K562 (cell line): ENCODE data around the gene NLRP9. TPM values are rescaled to one million over a fixed set of nuclear protein-coding genes. Genes with fewer than 3 reads are reported as not detected.

Experiments used
- ATF1 ChIP-seq, 2 experiments: fragments of 450-650 bp in 1 of 2; IDR thresholded peaks; 2 replicates each; pipeline ENCODE4 v1.6.1; 2016; ENCODE audit warnings: missing compliant biosample characterization in 1 of 2, missing genetic modification characterization in 1 of 2
- GATAD2B ChIP-seq: fragments of 450-650 bp; IDR thresholded peaks from 2 replicates; pipeline ENCODE4 v1.6.1; 2017; ENCODE audit warnings: mild to moderate bottlenecking, borderline replicate concordance
- HMGXB4 ChIP-seq: sonication (generic); formaldehyde crosslinking; IDR thresholded peaks from 2 replicates; pipeline ENCODE4 v1.8.1; 2023; ENCODE audit warnings: mild to moderate bottlenecking, missing genetic modification reagents
- NR4A1 ChIP-seq, 2 experiments: fragments of 250-450 bp in 1 of 2; fragments of 450-650 bp in 1 of 2; sonication (Bioruptor Pico) in 1 of 2; IDR thresholded peaks; 2 replicates each; pipeline versions ENCODE4 v1.4.0 to v1.6.1; 2016 to 2020; ENCODE audit warnings: mild to moderate bottlenecking in 2 of 2, missing compliant biosample characterization in 1 of 2, missing genetic modification characterization in 1 of 2, moderate library complexity in 1 of 2
- U2AF1 ChIP-seq: fragments of 200-400 bp; formaldehyde crosslinking; optimal IDR thresholded peaks from 2 replicates; pipeline ENCODE3; 2017; ENCODE audit warnings: mild to moderate bottlenecking, low read depth, low read length, moderate library complexity
- polyA plus RNA-seq, 8 experiments: library from polyadenylated mRNA; depleted of rRNA in 4 of 8; stranded (reverse) in 5 of 8; unstranded in 3 of 8; fragments of >200 nt; fragmentation: Nextera tagmentation in 2 of 8; fragmentation: Illumina TruSeq in 1 of 8; extraction: Ambion mirVana in 2 of 8; extraction: Trizol in 1 of 8; gene quantifications; 2 replicates each; pipeline versions ENCODE4 v1.2.1 to v1.2.3, GENCODE V29; 2011 to 2014; ENCODE audit warnings: inconsistent platforms in 1 of 8, missing spikeins in 1 of 8
- total RNA-seq, 7 experiments: library from RNA; depleted of rRNA in 6 of 7; stranded (reverse); fragments of >200 nt in 6 of 7; fragmentation: Illumina TruSeq in 2 of 7; extraction: Trizol in 2 of 7; gene quantifications; 2 replicates each; pipeline versions ENCODE4 v1.2.1 to v1.2.3, GENCODE V29; 2011 to 2021; ENCODE audit warnings: low replicate concordance in 1 of 7
- TF ChIP-seq, protein P1 (sequence below): fragments of 450-650 bp; IDR thresholded peaks from 2 replicates; pipeline ENCODE4 v1.6.1; 2016; ENCODE audit warnings: low read depth
- TF ChIP-seq, protein P2 (sequence below), 3 experiments: IDR thresholded peaks in 2 of 3; conservative IDR thresholded peaks in 1 of 3; 2 replicates each; pipeline ENCODE4 v1.5.1; 2011 to 2012; ENCODE audit warnings: low read length in 3 of 3, mild to moderate bottlenecking in 3 of 3, control low read depth in 2 of 3, improper control_type of control experiment in 1 of 3, inconsistent platforms in 1 of 3, low read depth in 1 of 3, mixed read lengths in 1 of 3, moderate library complexity in 1 of 3; ENCODE audit not compliant: insufficient read depth in 2 of 3
- TF ChIP-seq, protein P3 (sequence below): fragments of 250-450 bp; sonication (Bioruptor Pico); IDR thresholded peaks from 2 replicates; pipeline ENCODE4 v1.5.0; 2021

The NLRP9 gene
- total and polyA plus RNA-seq, 9 of the 15 experiments (the other 6 are each of a cell fraction or from before 2014, with no cell fraction given): not detected

DNA sequence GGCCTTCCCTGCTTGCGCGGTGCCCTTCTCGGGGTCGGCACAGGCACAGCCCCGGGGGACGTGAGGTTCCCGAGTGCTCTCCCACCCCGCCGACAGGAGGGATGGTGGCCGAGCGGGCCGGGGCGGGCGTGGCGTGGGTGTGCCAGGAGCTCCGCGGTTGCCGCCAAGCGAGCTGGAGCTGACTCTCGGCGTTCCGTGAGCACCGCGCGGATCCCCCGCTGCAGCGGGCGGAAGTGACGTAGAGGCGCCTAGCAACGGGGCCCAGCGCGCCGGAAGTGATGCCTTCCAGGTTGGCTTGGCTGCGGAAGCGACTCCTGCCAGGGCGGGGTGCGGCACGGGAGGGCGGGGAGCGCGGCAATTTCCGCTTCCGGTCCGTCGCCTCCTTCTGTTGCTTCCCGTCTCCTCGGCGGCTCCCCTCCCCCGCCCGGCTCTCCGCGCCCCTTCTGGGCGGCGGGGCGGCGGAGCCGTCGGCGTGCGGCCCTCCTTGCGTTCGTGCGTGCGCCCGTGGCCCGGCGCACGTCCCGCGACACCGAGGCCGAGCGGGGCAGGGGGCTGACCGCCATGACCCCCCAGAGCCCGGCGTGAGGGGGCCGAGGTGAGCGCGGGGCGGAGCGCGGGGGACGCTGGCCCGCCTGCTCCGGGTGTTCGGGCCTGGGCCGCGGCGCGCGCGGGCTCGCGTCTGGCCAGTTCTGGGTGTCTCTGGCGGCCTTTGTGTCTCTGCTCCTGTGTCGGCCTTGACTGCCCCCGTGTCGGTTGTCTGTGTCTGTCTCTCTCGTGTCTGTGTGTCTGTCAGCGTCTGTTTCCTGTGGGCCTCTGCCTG lies 63.2 kb downstream of the NLRP9 start, which contains the start of gene EPN1 (continued):
- TF ChIP-seq, protein P1, sequence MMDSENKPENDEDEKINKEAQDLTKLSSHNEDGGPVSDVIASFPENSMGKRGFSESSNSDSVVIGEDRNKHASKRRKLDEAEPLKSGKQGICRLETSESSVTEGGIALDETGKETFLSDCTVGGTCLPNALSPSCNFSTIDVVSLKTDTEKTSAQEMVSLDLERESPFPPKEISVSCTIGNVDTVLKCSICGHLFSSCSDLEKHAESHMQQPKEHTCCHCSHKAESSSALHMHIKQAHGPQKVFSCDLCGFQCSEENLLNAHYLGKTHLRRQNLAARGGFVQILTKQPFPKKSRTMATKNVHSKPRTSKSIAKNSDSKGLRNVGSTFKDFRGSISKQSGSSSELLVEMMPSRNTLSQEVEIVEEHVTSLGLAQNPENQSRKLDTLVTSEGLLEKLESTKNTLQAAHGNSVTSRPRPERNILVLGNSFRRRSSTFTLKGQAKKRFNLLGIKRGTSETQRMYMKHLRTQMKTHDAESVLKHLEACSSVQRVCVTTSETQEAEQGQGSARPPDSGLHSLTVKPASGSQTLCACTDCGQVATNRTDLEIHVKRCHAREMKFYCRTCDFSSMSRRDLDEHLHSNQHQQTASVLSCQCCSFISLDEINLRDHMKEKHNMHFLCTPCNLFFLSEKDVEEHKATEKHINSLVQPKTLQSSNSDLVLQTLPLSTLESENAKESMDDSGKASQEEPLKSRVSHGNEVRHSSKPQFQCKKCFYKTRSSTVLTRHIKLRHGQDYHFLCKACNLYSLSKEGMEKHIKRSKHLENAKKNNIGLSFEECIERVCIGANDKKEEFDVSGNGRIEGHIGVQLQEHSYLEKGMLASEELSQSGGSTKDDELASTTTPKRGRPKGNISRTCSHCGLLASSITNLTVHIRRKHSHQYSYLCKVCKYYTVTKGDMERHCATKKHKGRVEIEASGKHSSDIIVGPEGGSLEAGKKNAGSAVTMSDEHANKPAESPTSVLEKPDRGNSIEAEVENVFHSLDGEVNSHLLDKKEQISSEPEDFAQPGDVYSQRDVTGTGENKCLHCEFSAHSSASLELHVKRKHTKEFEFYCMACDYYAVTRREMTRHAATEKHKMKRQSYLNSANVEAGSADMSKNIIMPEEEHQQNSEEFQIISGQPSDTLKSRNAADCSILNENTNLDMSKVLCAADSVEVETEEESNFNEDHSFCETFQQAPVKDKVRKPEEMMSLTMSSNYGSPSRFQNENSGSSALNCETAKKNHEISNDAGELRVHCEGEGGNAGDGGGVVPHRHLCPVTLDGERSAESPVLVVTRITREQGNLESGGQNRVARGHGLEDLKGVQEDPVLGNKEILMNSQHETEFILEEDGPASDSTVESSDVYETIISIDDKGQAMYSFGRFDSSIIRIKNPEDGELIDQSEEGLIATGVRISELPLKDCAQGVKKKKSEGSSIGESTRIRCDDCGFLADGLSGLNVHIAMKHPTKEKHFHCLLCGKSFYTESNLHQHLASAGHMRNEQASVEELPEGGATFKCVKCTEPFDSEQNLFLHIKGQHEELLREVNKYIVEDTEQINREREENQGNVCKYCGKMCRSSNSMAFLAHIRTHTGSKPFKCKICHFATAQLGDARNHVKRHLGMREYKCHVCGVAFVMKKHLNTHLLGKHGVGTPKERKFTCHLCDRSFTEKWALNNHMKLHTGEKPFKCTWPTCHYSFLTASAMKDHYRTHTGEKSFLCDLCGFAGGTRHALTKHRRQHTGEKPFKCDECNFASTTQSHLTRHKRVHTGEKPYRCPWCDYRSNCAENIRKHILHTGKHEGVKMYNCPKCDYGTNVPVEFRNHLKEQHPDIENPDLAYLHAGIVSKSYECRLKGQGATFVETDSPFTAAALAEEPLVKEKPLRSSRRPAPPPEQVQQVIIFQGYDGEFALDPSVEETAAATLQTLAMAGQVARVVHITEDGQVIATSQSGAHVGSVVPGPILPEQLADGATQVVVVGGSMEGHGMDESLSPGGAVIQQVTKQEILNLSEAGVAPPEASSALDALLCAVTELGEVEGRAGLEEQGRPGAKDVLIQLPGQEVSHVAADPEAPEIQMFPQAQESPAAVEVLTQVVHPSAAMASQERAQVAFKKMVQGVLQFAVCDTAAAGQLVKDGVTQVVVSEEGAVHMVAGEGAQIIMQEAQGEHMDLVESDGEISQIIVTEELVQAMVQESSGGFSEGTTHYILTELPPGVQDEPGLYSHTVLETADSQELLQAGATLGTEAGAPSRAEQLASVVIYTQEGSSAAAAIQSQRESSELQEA: peak; percentile 75
- TF ChIP-seq GATAD2B: peak; percentile 98
- TF ChIP-seq ATF1 (CRISPR knock-in tag; IDR thresholded peaks at IDR 0.05): peak; percentile 73
- TF ChIP-seq ATF1 (tag; IDR thresholded peaks at IDR 0.05): peak; percentile 97
- TF ChIP-seq, protein P2, sequence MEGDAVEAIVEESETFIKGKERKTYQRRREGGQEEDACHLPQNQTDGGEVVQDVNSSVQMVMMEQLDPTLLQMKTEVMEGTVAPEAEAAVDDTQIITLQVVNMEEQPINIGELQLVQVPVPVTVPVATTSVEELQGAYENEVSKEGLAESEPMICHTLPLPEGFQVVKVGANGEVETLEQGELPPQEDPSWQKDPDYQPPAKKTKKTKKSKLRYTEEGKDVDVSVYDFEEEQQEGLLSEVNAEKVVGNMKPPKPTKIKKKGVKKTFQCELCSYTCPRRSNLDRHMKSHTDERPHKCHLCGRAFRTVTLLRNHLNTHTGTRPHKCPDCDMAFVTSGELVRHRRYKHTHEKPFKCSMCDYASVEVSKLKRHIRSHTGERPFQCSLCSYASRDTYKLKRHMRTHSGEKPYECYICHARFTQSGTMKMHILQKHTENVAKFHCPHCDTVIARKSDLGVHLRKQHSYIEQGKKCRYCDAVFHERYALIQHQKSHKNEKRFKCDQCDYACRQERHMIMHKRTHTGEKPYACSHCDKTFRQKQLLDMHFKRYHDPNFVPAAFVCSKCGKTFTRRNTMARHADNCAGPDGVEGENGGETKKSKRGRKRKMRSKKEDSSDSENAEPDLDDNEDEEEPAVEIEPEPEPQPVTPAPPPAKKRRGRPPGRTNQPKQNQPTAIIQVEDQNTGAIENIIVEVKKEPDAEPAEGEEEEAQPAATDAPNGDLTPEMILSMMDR (IDR thresholded peaks at IDR 0.05 in 2 of 3, conservative IDR thresholded peaks at IDR 0.05 in 1 of 3; ENCODE audit: insufficient read depth in 2 of 3, low read depth in 1 of 3, low read length in 3 of 3): no peak
- no peak for TF ChIP-seq U2AF1
- no peak for TF ChIP-seq NR4A1 (CRISPR knock-in tag; IDR thresholded peaks at IDR 0.05)
- no peak for TF ChIP-seq NR4A1 (tag; IDR thresholded peaks at IDR 0.05)
- no peak for TF ChIP-seq HMGXB4
- TF ChIP-seq, protein P3, sequence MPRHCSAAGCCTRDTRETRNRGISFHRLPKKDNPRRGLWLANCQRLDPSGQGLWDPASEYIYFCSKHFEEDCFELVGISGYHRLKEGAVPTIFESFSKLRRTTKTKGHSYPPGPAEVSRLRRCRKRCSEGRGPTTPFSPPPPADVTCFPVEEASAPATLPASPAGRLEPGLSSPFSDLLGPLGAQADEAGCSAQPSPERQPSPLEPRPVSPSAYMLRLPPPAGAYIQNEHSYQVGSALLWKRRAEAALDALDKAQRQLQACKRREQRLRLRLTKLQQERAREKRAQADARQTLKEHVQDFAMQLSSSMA (CRISPR knock-in tag): peak; percentile 38; the same call in 1 of the 2 replicates
